ENCODE measurements around the gene WNK1. TPM values are rescaled to one million over a fixed set of nuclear protein-coding genes. Genes with fewer than 3 reads are reported as not detected.

The WNK1 gene
- total RNA-seq, 2 experiments from 2014 or later: 142 to 143 TPM

GRCh38 chr12:904010-904414 is 151.6 kb downstream of the WNK1 start:
- no peak overlapping the region for H3K4me3 Mint-ChIP-seq
- H3K27ac Mint-ChIP-seq: peak overlapping the region; percentile 64
- CTCF ChIA-PET: interaction anchor here (0.8 kb wide), 1 partner anchor 34 kb away, joined by 3 read pairs; no protein-coding TSS in a partner anchor
- no peaks in the 10 kb centered on the region for H3K9me3 Mint-ChIP-seq
- intact Hi-C loops (cut with micrococcal nuclease): no loop called here
- ATAC-seq (no peak), DNase-seq (no peak)
- no peak for TF ChIP-seq CTCF (IDR thresholded peaks at IDR 0.05)
- POLR2A ChIA-PET: no interaction called here
- peaks cover 31% of the 10 kb centered on the region for H3K4me1 Mint-ChIP-seq (ENCODE audit: low read depth)
- peaks cover 57% of the 10 kb centered on the region for H3K36me3 Mint-ChIP-seq (ENCODE audit: low read depth)
- no peaks in the 10 kb centered on the region for H3K27me3 Mint-ChIP-seq

- ChIA-PET POLR2A (interaction anchor here (0.6 to 1.5 kb wide), 6 partner anchors 9 to 517 kb away, joined by 3 to 5 read pairs (median 4); partner anchors contain the start of gene KDM5A), CTCF (interaction anchor here (1.2 to 2.6 kb wide), 4 partner anchors 44 to 213 kb away, joined by 3 to 6 read pairs (median 4); partner anchors contain the start of gene RAD52)
- Mint-ChIP-seq H3K27ac (peak overlapping the region; percentile 64), H3K36me3 (ENCODE audit: low read depth) (peaks cover 54% of the 10 kb centered on the region), H3K4me3 (no peak overlapping the region), H3K27me3 (no peaks in the 10 kb centered on the region), H3K4me1 (ENCODE audit: low read depth) (peaks cover 31% of the 10 kb centered on the region), H3K9me3 (no peaks in the 10 kb centered on the region)
- TF ChIP-seq CTCF (IDR thresholded peaks at IDR 0.05): no peak
- intact Hi-C loops (cut with micrococcal nuclease): no loop called here
- peak; percentile 60 for ATAC-seq
- no peak for DNase-seq
Measured at GRCh38 chr12:905261-906031, 153.1 kb downstream of the WNK1 start.

- Mint-ChIP-seq H3K36me3 (ENCODE audit: low read depth) (peaks cover 47% of the 10 kb centered on the region), H3K9me3 (no peaks in the 10 kb centered on the region), H3K4me1 (ENCODE audit: low read depth) (peaks cover 31% of the 10 kb centered on the region), H3K4me3 (no peak overlapping the region), H3K27me3 (no peaks in the 10 kb centered on the region), H3K27ac (peak overlapping the region; percentile 64)
- peak; percentile 11 for ATAC-seq
- ChIA-PET POLR2A (interaction anchor here (0.6 to 1.5 kb wide), 6 partner anchors 9 to 517 kb away, joined by 3 to 5 read pairs (median 4); partner anchors contain the start of gene KDM5A), CTCF (interaction anchor here (1.2 to 2.6 kb wide), 4 partner anchors 43 to 212 kb away, joined by 3 to 6 read pairs (median 4); partner anchors contain the start of gene RAD52)
- TF ChIP-seq CTCF (IDR thresholded peaks at IDR 0.05): no peak
- intact Hi-C loops (cut with micrococcal nuclease): no loop called here
- no peak for DNase-seq
Measured at GRCh38 chr12:906062-906585, 153.7 kb downstream of the WNK1 start.

GRCh38 chr12:907413-908185 is 155.2 kb downstream of the WNK1 start:
- H3K4me3 Mint-ChIP-seq: no peak overlapping the region
- H3K9me3 Mint-ChIP-seq: no peaks in the 10 kb centered on the region
- ChIA-PET POLR2A (interaction anchor here (0.6 to 0.7 kb wide), 2 partner anchors 34 to 136 kb away, joined by 3 read pairs; no protein-coding TSS in a partner anchor), CTCF (interaction anchor here (2.6 kb wide), 1 partner anchor 42 kb away, joined by 6 read pairs; the partner anchor contains the start of gene RAD52)
- no peaks in the 10 kb centered on the region for H3K27me3 Mint-ChIP-seq
- no peak for TF ChIP-seq CTCF (IDR thresholded peaks at IDR 0.05)
- no peak for ATAC-seq
- intact Hi-C loops (cut with micrococcal nuclease): no loop called here
- no peak for DNase-seq
- H3K36me3 Mint-ChIP-seq (ENCODE audit: low read depth): peaks cover 38% of the 10 kb centered on the region
- peak overlapping the region; percentile 43 for H3K27ac Mint-ChIP-seq
- H3K4me1 Mint-ChIP-seq (ENCODE audit: low read depth): peaks cover 31% of the 10 kb centered on the region
